ENCODE measurements around the gene ZNF483.
"Not testable (repeated sequence)": the region's sequence is repeated elsewhere in the genome, so short reads cannot be mapped to it uniquely, and the experiment has no call there.

ZNF483 gene

GRCh38 chr9:111615928-111616327, 90.9 kb downstream of the ZNF483 start:
- DNase-seq: no peak

GRCh38 chr9:111617349-111617748, 92.4 kb downstream of the ZNF483 start:
- DNase-seq: not testable (repeated sequence)

- peak; percentile 32 for DNase-seq
Measured at GRCh38 chr9:111621895-111622480, 97.0 kb downstream of the ZNF483 start.

GRCh38 chr9:111622626-111623025, 97.6 kb downstream of the ZNF483 start:
- DNase-seq: no peak
